ENCODE data around the gene PKNOX1.
"Not testable (repeated sequence)": the region's sequence is repeated elsewhere in the genome, so short reads cannot be mapped to it uniquely, and the experiment has no call there.

PKNOX1 gene

DNA sequence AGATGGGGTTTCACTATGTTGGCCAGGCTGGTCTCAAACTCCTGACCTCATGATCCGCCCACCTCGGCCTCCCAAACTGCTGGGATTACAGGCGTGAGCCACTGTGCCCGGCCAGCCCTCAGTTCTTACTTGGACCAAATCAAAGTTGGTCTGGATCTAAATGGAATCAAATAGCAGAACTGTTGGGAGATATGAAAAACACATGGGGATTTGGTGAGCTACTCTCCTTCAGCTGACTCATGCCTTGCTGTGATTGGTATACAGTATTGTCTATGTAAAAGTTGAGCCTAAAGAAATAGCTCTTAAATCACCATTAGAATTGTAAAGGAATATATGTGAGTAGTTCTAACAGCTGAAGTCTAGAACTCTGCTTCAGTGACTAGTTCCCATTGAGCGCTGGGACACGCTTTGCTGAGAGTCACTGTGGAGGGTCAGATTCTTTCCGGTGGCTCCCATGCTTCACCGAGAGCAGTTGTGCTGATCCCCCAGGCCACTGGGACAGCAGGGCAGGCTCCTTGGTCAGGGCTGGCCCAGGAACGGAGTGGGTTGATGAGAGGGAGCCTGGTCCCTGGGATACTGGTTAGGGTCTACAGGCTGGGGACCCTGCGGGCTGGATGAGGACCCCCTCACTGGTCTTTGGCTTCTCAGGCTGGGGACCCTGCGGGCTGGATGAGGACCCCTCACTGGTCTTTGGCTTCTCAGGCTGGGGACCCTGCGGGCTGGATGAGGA, 14.0 kb downstream of the PKNOX1 start:
- no peak for DNase-seq

- DNase-seq = not testable (repeated sequence)
Observed at GRCh38 chr21:42989370-42989769, 15.0 kb downstream of the PKNOX1 start.

DNA sequence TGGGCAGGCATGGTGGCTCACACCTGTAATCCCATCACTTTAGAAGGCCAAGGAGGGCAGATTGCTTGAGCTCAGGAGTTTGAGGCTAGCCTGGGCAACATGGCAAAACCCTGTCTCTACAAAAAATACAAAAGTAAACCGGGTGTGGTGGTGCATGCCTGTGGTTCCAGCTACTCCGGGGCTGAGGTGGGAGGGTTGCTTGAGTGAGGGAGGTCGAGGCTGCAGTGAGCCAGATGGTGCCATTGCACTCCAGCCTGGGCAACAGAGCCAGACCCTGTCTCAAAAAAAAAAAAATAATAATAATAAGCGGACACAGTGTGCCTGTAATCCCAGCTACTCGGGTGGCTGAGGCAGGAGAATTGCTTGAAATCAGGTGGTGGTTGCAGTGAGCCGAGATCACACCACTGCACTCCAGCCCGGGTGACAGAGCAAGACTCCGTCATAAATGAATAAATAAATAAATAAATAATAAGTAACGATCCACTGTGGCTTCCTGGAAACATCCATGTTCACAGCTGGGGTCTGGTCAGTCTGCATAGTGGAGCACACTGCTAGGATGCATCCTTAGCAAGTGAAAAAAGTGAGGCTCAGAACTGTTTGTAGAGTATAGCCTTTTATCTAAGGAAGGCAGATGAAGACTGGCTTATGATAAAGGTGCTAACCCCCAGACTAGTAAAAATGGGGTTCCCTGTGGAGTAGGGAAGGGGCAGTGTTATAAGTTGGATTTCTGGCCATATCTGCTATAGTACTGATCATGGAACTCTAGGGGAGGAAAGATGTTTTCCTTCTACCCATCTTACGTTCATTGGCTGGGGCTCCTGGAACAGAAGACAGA, 15.7 kb downstream of the PKNOX1 start:
- DNase-seq = no peak

- no peak for DNase-seq
Observed at GRCh38 chr21:42991992-42992740, 17.8 kb downstream of the PKNOX1 start.

DNA sequence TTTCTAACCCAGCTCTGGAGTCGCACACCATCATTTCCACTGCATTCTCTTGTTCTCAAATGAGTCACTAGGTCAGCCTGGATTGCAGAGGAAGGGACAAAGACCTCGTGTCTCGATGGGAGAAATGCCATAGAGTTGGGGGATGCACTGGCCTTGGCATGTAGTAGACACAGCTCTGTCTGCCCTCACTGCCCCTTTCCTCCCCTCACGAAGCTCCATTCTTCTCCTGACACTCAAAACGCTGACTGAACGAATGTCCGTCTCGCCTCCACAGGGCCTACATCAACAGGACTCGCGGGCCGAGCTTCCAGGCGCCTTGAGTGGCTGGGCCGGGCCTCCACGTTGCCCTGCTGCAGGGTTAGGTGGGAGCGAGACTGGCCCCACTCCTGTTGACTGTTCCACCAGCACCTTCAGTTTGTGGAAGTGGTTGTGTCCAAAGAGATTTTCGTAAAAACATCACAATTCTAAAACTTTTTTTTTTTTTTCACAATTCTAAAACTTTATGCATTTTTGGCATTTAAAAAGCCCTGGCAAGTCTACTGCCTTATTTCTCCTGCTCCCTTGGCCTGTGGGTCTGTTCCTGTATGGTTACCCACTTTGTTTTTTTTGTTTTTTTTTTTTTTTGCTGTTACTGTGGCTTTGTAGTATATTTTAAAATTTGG, 18.8 kb downstream of the PKNOX1 start:
- DNase-seq = no peak

DNA sequence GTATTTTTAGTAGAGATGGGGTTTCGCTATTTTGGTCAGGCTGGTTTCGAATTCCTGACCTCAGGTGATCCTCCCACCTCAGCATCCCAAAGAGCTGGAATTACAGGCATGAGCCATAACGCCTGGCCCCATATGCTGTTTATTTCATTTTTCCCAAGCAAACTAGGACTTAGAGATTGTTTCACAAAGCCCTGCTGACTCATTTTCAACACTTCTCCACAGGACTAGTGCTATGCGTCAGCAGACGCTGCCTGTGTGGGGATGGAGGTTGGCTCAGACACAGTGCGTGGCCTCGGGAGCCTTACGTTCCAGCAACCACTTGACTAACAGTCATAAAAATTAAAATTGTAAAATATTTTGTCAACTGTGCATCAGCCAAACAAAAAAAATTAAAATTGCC, 22.7 kb downstream of the PKNOX1 start:
- no peak for DNase-seq

DNA sequence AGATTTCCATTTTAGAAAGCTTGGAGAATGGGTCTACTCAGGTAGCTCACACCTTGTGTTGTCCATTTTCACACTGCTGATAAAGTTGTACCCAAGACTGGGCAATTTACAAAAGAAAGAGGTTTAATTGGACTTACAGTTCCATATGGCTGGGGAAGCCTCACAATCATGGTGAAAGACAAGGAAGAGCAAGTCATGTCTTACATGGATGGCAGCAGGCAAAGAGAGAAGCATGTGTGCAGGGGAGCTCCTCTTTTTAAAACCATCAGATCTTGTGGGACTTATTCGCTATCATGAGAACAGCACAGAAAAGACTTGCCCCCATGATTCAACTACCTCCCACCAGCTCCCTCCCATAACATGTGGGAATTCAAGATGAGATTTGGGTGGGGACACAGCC, 23.6 kb downstream of the PKNOX1 start:
- not testable (repeated sequence) for DNase-seq

DNA sequence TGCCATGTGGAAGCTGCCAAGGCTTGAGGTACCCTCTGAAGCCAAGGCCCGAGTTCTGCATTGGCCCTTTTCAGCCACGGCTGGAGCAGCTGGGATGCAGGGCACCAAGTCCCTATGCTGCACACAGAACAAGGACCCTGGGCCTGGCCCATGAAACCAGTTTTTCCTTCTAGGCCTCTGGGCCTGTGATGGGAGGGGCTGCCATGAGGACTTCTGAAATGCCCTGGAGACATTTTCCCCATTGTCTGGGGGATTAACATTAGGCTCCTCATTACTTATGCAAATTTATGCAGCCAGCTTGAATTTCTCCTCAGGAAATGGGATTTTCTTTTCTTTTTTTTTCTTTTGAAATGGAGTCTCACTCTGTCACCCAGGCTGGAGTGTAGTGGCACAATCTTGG, 24.8 kb downstream of the PKNOX1 start:
- not testable (repeated sequence) for DNase-seq

- not testable (repeated sequence) for DNase-seq
Observed at GRCh38 chr21:43000041-43000440, 25.7 kb downstream of the PKNOX1 start.

DNA sequence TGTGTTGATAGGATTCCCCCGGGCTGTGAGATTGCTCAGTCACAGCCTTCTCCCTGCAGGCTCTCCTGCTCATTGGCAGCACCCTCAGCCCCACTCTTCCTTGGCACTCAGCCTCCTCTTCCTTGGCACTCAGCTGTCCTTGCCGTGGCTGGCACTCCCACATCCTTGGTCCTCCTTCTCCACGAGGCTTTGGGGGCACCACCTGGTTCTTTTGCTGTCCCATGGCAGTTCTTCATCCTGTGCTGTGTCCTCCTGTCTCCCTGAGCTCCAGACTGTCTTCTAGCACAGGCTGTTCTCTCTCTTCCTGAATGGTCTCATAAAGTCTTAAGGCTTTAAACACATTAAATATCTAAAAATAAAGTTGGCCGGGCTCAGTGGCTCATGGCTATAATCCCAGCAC, 27.0 kb downstream of the PKNOX1 start:
- no peak for DNase-seq

DNA sequence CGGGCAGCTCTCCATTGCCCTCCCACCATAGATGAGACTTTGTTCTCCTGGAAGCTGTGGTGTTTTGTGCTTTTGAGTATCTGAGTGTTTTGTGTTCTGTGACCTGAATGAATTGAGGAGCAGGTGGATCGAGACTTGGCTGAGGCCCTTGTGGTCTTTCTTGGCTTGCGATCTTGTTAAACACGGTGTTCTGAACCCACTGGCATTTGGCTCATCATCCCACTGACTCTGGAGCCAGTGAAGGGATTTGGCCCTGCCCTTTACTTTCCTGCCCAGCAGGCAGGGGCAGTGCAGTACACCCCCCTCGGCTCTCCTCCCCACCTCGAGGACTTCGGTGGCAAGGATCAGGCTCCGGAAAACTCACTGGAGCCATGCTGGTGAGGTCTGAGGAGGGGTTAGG, 30.6 kb downstream of the PKNOX1 start:
- no peak for DNase-seq

DNA sequence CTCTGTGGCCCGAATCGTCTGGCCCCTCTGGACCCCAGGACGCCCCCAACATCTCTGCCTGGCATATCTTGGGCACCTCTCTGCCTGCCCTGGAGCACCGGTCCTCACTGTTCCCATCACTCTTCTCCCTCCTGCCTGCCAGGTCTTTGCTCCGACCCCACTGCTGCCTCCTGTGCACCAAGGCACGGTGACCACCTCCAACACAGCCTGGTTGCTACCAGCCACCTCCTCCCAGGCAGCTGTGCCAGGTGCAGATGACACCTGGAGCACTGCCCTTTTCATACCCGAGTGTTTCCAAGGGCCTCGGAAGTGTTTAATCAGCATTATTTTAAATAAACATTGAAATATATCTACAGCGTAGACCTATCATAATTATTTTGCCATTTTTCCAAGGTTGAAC, 31.3 kb downstream of the PKNOX1 start:
- DNase-seq = no peak

DNA sequence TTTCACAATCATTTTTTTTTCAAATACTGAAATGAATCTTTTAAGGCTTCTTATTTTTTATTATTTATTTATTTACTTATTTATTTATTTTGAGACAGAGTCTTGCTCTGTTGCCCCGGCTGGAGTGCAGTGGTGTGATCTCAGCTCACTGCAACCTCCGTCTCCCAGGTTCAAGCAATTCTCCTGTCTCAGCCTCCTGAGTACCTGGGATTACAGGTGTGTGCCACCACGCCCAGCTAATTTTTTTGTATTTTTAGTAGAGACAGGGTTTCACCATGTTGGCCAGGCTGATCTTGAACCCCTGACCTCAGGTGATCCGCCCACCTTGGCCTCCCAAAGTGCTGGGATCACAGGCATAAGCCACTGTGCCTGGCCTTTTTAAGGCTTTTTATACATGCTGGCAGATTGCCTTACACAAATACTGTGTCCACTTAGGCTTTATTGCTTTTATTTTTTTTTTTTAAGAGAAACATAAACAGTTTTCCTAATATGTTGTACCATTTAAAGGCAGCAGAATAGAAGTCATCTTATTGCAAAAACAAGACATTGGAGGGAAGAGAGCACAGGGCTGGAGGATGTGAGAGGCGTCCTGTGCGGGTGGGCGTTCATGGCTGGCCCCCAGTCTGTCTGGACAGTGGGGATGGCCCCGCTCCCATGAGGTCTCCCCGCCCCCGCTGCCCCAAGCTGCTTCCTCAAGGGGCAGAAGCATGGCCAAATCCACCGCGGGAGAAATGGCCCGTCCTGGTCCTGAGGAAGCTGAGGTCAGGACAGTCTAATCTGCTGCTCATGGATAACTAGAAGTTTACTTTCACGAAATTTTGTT, 31.9 kb downstream of the PKNOX1 start:
- DNase-seq = not testable (repeated sequence)

DNA sequence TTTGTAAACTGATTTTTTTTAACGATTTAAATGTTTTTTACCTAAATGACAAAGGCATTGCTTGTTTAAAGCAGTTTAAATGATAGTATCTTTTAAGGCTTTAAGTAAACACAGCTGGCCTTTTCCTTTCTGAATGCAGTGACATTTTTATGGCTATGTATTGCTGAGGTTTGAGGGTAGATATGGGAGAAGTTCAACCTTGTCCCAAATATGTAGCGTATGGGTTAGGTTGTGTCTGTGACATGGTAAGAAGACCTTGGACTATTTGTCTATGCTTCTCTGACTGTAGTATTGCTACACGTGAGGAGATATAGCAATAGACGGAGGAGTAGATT, 32.5 kb downstream of the PKNOX1 start:
- no peak for DNase-seq

- DNase-seq = no peak
Observed at GRCh38 chr21:43012596-43012995, 38.2 kb downstream of the PKNOX1 start.

GRCh38 chr21:43015906-43016540, 41.7 kb downstream of the PKNOX1 start:
- no peak for DNase-seq

GRCh38 chr21:43016728-43017127, 42.4 kb downstream of the PKNOX1 start:
- no peak for DNase-seq

GRCh38 chr21:43018519-43018918, 44.2 kb downstream of the PKNOX1 start:
- DNase-seq = no peak

DNA sequence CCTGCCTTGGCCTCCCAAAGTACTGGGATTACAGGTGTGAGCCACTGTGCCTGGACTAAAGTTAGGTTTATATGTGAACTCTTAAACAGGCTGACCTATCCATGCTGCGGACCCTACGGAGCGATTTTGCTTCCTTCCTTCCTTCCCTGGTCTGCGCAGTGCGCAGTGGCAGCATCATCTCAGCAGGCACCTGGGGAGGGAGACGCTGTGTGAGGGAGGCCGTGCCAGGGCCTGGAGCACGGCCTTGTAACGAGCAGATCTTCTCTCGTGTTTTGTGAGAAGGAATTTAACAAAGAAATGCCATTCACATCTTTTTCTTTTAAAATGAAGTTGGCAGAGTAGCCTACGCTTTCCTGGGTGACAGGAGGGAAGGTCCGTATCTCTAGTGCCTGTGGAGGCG, 45.8 kb downstream of the PKNOX1 start:
- no peak for DNase-seq

GRCh38 chr21:43020771-43021170, 46.4 kb downstream of the PKNOX1 start:
- no peak for DNase-seq

DNA sequence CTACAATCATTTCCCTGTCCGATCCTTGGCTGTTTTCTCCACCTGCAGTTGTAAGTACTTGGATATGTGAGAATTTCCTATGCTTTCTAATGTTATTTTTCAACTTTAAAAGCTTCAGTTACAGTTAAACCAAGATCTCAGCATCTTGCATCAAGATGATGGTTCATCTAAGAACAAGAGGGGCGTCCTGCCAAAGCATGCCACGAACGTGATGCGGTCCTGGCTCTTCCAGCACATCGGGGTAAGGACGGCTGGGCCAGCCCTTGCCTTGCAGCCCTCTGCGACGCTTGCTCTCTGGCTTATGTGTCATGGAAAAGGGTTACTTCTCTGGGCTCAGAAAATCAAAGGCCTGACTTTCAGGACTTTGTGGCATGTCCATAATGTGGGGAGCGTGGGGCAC, 46.8 kb downstream of the PKNOX1 start:
- no peak for DNase-seq
